NT2/D1 (cell line): ENCODE measurements around the gene RTF1.
A peak's percentile ranks its signal among the peaks of the same experiment; 100 is the strongest.

Experiments
- DNase-seq: peaks from one replicate; pipeline ENCODE4 v3.0.0-alpha.2; 2011; ENCODE audit warnings: low read depth, low spot score
- H3K27me3 ChIP-seq: 2 replicates; pipeline ENCODE4 v1.6.0; 2011; ENCODE audit warnings: mild to moderate bottlenecking; ENCODE audit not compliant: insufficient read length, insufficient read depth
- H3K36me3 ChIP-seq: 2 replicates; pipeline ENCODE4 v1.6.1; 2011; ENCODE audit warnings: mild to moderate bottlenecking, low read length, mixed read lengths; ENCODE audit not compliant: insufficient read depth, insufficient read length
- H3K4me1 ChIP-seq: 2 replicates; pipeline ENCODE4 v1.5.1; 2011; ENCODE audit not compliant: insufficient read depth, insufficient read length
- H3K4me3 ChIP-seq: 2 replicates; pipeline ENCODE4 v1.5.1; 2011; ENCODE audit warnings: low read depth; ENCODE audit not compliant: insufficient read length
- H3K9ac ChIP-seq: 2 replicates; pipeline ENCODE4 v1.6.0; 2011; ENCODE audit warnings: low read depth; ENCODE audit not compliant: insufficient read length
- H3K9me3 ChIP-seq: 2 replicates; pipeline ENCODE4 v1.5.1; 2011; ENCODE audit warnings: mild to moderate bottlenecking, low read length; ENCODE audit not compliant: insufficient read depth
- SUZ12 ChIP-seq: IDR thresholded peaks from 2 replicates; pipeline ENCODE4 v1.6.1; 2011; ENCODE audit not compliant: insufficient read length, insufficient read depth; ENCODE audit errors: extremely low read depth
- YY1 ChIP-seq: IDR thresholded peaks from 2 replicates; pipeline ENCODE4 v1.6.1; 2011; ENCODE audit not compliant: insufficient read length, insufficient read depth
- ZNF274 ChIP-seq: IDR thresholded peaks from 2 replicates; pipeline ENCODE4 v1.6.1; 2011; ENCODE audit warnings: mild to moderate bottlenecking, low read depth, low read length

The RTF1 gene

DNA sequence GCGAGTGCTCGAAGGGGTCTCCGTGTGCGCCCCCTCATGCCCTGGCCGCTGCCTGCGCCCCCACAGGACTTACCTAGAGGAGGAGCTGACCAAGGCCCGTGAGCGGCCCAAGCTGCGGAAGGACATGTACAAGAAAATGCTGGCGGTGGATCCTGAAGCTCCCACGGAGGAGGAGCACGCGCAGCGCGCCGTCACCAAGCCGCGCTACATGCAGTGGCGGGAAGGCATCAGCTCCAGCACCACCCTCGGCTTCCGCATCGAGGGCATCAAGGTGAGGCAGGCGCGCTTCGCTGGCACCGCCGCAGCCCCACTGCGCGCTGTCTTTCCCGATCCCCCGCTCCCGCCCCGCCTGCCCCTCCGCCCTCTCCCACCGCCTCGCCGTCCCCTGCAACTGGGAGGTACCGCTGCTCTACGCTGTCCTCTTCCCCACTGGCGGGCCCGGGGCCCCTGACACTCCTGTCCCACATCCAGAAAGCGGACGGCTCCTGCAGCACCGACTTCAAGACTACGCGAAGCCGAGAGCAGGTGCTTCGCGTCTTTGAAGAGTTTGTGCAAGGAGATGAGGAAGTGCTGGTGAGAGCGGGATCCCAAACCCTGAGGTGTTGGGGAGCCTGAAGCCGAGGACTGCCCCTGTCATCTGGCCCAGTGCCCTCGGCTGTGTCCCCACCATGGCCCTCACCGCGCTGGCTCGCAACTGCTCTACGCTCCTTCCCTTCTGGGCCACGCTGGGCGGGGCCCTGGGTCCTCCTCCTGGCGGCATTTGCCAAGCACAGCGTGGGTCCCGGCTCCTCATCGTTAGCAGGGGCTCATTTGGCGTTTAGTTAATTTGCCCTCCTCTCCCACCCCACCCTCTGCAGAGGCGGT lies 85.3 kb downstream of the RTF1 start:
- H3K4me3 ChIP-seq, result peak overlapping the region; percentile 34
- no peaks in the 10 kb centered on the region for H3K9me3 ChIP-seq
- TF ChIP-seq SUZ12 (no peak), YY1 (no peak), ZNF274 (no peak)
- peaks cover 64% of the 10 kb centered on the region for H3K27me3 ChIP-seq
- DNase-seq, result no peak
- no peaks in the 10 kb centered on the region for H3K36me3 ChIP-seq
- peaks cover 2% of the 10 kb centered on the region for H3K4me1 ChIP-seq
- H3K9ac ChIP-seq, result peak overlapping the region; percentile 56

DNA sequence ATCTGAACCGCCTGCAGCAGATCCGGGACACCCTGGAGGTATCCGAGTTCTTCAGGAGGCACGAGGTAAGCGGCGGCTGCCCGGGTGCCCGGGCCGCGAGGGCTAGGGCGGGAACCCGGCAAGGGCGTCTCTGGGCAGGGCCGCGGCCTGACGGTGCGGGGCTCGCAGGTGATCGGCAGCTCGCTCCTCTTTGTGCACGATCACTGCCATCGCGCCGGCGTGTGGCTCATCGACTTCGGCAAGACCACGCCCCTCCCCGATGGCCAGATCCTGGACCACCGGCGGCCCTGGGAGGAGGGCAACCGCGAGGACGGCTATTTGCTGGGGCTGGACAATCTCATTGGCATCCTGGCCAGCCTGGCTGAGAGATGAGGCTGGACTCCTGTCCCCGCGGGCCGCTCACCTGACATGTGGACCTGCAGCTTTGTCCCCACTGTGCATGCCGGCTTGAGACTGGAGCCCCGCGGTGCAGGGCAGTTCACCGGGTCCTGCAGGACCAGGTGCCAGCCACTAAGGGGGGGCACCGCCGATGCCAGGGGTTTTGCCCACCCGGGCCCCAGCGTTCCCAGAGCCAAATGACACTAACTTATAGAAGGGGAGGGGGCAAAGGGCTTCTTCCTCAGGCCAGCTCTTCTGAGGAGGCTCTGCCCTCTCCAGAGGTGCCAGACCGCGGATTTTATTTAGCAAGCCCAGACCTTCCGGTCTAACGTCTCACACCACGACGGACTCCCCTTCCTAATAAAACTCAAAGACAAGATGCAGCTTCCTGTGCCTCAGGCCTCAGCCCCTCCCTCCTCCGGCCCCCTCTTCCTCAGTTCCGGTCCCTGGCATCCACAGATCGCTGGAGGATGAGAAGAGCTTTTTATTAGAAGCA lies 86.1 kb downstream of the RTF1 start:
- Histone ChIP-seq H3K9me3 (no peaks in the 10 kb centered on the region), H3K36me3 (no peaks in the 10 kb centered on the region), H3K27me3 (peaks cover 55% of the 10 kb centered on the region), H3K4me3 (no peak overlapping the region), H3K4me1 (peaks cover 2% of the 10 kb centered on the region), H3K9ac (no peak overlapping the region)
- no peak for TF ChIP-seq ZNF274
- TF ChIP-seq SUZ12, result no peak
- no peak for TF ChIP-seq YY1
- no peak for DNase-seq

DNA sequence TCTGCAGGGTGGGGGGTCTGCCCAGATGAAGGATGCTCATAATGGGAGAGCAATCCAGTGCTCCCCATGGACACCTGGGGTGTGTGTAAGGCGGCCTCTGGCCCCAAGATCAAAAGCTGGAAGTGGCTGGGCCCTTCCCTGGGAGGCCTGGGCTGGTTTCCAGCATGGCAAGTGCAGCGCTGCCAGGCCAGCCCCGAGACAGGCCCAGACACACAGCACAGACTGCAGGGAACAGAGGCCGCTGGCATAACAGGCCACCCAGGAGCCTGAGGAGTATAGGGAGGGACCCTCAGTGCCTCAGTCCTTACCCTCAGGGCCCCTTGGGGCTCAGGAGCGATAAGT lies 86.7 kb downstream of the RTF1 start:
- H3K4me3 ChIP-seq, result no peak overlapping the region
- no peak for DNase-seq
- TF ChIP-seq ZNF274 (no peak), SUZ12 (no peak), YY1 (no peak)
- H3K36me3 ChIP-seq, result no peaks in the 10 kb centered on the region
- H3K9ac ChIP-seq, result no peak overlapping the region
- peaks cover 2% of the 10 kb centered on the region for H3K4me1 ChIP-seq
- no peaks in the 10 kb centered on the region for H3K9me3 ChIP-seq
- peaks cover 49% of the 10 kb centered on the region for H3K27me3 ChIP-seq

GRCh38 chr15:41504751-41505492 lies 88.0 kb downstream of the RTF1 start:
- peaks cover 36% of the 10 kb centered on the region for H3K27me3 ChIP-seq
- H3K36me3 ChIP-seq, result no peaks in the 10 kb centered on the region
- TF ChIP-seq SUZ12, result no peak
- TF ChIP-seq YY1, result no peak
- no peak for TF ChIP-seq ZNF274
- DNase-seq, result no peak
- H3K9me3 ChIP-seq, result no peaks in the 10 kb centered on the region
- peaks cover 4% of the 10 kb centered on the region for H3K4me1 ChIP-seq
- no peak overlapping the region for H3K4me3 ChIP-seq
- no peak overlapping the region for H3K9ac ChIP-seq

GRCh38 chr15:41505776-41506175 lies 88.9 kb downstream of the RTF1 start:
- Histone ChIP-seq H3K4me3 (no peak overlapping the region), H3K36me3 (no peaks in the 10 kb centered on the region), H3K9ac (no peak overlapping the region), H3K4me1 (peaks cover 4% of the 10 kb centered on the region), H3K9me3 (no peaks in the 10 kb centered on the region), H3K27me3 (peaks cover 31% of the 10 kb centered on the region)
- DNase-seq, result no peak
- no peak for TF ChIP-seq SUZ12
- TF ChIP-seq YY1, result no peak

- Histone ChIP-seq H3K9me3 (no peaks in the 10 kb centered on the region), H3K4me1 (peaks cover 3% of the 10 kb centered on the region), H3K27me3 (peaks cover 20% of the 10 kb centered on the region), H3K36me3 (no peaks in the 10 kb centered on the region), H3K9ac (no peak overlapping the region), H3K4me3 (no peak overlapping the region)
- TF ChIP-seq YY1, result no peak
- TF ChIP-seq SUZ12, result no peak
- TF ChIP-seq ZNF274, result no peak
- DNase-seq, result no peak
Observed at GRCh38 chr15:41506796-41507341, 90.0 kb downstream of the RTF1 start.

- DNase-seq, result no peak
- H3K4me3 ChIP-seq, result no peak overlapping the region
- no peaks in the 10 kb centered on the region for H3K9me3 ChIP-seq
- H3K9ac ChIP-seq, result no peak overlapping the region
- peaks cover 11% of the 10 kb centered on the region for H3K27me3 ChIP-seq
- no peaks in the 10 kb centered on the region for H3K36me3 ChIP-seq
- no peak for TF ChIP-seq SUZ12
- TF ChIP-seq ZNF274, result no peak
- no peak for TF ChIP-seq YY1
- H3K4me1 ChIP-seq, result peaks cover 3% of the 10 kb centered on the region
Observed at GRCh38 chr15:41507820-41508290, 91.0 kb downstream of the RTF1 start.
